ENCODE results near the gene HIPK1. TPM values are rescaled to one million over a fixed set of nuclear protein-coding genes. Genes with fewer than 3 reads are reported as not detected.

Gene HIPK1
- total RNA-seq, 1 donor, result 23.9 TPM

DNA sequence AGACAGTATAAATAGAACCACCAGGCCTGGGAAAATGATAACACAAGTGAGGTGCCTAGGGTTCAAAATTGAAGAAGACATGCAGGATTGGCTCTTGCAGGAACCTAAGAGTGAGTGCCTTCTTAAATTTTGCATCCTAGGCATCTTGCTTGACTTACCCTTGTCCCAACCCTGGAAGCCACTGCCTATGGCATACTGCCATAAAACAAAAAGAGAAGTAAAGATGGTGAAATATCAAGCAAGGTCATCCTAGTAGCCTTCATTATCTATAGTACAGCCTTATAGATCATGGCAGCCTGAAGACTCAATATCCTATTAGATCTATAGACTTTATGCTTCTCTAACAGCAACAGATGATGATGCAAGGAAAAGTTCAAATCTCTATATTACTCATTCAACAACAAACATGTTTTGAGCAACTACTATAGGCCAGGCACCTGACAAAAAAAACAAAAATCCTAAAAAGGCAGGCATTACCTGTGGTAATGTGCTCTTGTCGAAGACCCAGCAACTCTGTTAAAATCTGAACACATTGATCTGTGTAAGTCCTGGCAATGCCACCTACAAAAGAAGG is 30.8 kb upstream of the HIPK1 start:
- TF ChIP-seq, protein P1, sequence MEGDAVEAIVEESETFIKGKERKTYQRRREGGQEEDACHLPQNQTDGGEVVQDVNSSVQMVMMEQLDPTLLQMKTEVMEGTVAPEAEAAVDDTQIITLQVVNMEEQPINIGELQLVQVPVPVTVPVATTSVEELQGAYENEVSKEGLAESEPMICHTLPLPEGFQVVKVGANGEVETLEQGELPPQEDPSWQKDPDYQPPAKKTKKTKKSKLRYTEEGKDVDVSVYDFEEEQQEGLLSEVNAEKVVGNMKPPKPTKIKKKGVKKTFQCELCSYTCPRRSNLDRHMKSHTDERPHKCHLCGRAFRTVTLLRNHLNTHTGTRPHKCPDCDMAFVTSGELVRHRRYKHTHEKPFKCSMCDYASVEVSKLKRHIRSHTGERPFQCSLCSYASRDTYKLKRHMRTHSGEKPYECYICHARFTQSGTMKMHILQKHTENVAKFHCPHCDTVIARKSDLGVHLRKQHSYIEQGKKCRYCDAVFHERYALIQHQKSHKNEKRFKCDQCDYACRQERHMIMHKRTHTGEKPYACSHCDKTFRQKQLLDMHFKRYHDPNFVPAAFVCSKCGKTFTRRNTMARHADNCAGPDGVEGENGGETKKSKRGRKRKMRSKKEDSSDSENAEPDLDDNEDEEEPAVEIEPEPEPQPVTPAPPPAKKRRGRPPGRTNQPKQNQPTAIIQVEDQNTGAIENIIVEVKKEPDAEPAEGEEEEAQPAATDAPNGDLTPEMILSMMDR (IDR thresholded peaks at IDR 0.05; ENCODE audit: extremely low read depth, low read depth, low read length), result no peak
- H3K27me3 ChIP-seq (ENCODE audit: insufficient read depth, low read length), result no peaks in the 10 kb centered on the region
- no peak for DNase-seq (ENCODE audit: insufficient read length, low spot score, missing footprints)
- H3K4me3 ChIP-seq (ENCODE audit: insufficient read depth, low read length), result no peak overlapping the region
- peaks cover 58% of the 10 kb centered on the region for H3K36me3 ChIP-seq (ENCODE audit: insufficient read depth, low read length)
- no peaks in the 10 kb centered on the region for H3K9me3 ChIP-seq (ENCODE audit: low read depth, low read length)
- H3K4me1 ChIP-seq (ENCODE audit: insufficient read depth, low read length), result peaks cover 5% of the 10 kb centered on the region
- peaks cover 16% of the 10 kb centered on the region for H3K79me2 ChIP-seq (ENCODE audit: insufficient read depth, low read length)
- H3K27ac ChIP-seq (ENCODE audit: low read depth, low read length), result no peak overlapping the region
- no peaks in the 10 kb centered on the region for H4K20me1 ChIP-seq (ENCODE audit: insufficient read depth, low read length)
- no peak overlapping the region for H2AFZ ChIP-seq (ENCODE audit: low read length)
- H3K4me2 ChIP-seq (ENCODE audit: insufficient read depth, low read length), result no peak overlapping the region

DNA sequence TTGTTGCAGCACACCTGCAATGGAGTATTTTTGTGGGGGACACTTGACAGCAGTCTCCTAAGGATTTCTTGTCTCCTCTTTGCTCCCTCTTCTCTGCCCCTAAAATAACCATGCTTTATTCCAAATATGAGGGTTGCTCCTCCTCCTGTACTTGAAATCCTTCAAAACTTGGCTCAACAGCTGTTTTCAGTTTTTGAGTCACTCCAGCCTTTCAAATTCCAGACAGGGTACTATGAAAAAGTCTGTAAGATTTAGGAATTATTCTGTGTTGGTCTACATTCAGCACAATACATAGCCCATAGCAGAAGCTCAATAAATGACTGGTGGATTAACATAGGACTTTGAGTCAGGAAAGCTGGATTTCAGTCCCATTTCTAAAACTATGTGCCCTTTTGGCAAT is 30.0 kb upstream of the HIPK1 start:
- Histone ChIP-seq H3K4me3 (ENCODE audit: insufficient read depth, low read length) (no peak overlapping the region), H3K9me3 (ENCODE audit: low read depth, low read length) (no peaks in the 10 kb centered on the region), H3K4me1 (ENCODE audit: insufficient read depth, low read length) (peaks cover 13% of the 10 kb centered on the region), H3K27me3 (ENCODE audit: insufficient read depth, low read length) (no peaks in the 10 kb centered on the region), H2AFZ (ENCODE audit: low read length) (no peak overlapping the region), H4K20me1 (ENCODE audit: insufficient read depth, low read length) (no peaks in the 10 kb centered on the region), H3K36me3 (ENCODE audit: insufficient read depth, low read length) (peaks cover 58% of the 10 kb centered on the region), H3K27ac (ENCODE audit: low read depth, low read length) (no peak overlapping the region), H3K79me2 (ENCODE audit: insufficient read depth, low read length) (peaks cover 23% of the 10 kb centered on the region), H3K4me2 (ENCODE audit: insufficient read depth, low read length) (no peak overlapping the region)
- TF ChIP-seq, protein P1 (IDR thresholded peaks at IDR 0.05; ENCODE audit: extremely low read depth, low read depth, low read length), result no peak
- no peak for DNase-seq (ENCODE audit: insufficient read length, low spot score, missing footprints)

DNA sequence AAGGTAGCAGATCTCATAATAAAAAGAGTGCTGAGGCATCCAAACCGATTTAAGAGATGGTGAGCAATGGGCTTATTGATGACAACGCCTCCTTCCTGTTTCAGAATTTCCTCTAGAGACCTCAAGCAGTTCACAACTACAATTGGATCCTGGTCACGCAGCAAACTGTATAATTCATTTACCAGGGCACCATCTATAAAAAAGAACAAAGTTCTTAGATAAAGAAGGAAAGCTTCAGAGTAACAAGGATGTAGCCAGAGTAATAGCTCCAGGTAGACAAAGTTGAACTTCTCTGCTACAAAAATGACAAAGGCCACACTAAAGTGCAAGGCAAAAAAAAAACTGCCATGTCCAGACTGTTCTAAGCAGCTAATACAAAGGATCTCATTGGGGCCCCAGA is 27.9 kb upstream of the HIPK1 start:
- TF ChIP-seq, protein P1 (IDR thresholded peaks at IDR 0.05; ENCODE audit: extremely low read depth, low read depth, low read length), result no peak
- Histone ChIP-seq H4K20me1 (ENCODE audit: insufficient read depth, low read length) (no peaks in the 10 kb centered on the region), H3K27me3 (ENCODE audit: insufficient read depth, low read length) (no peaks in the 10 kb centered on the region), H3K9me3 (ENCODE audit: low read depth, low read length) (no peaks in the 10 kb centered on the region), H3K4me2 (ENCODE audit: insufficient read depth, low read length) (no peak overlapping the region), H3K27ac (ENCODE audit: low read depth, low read length) (no peak overlapping the region), H3K4me3 (ENCODE audit: insufficient read depth, low read length) (no peak overlapping the region), H3K79me2 (ENCODE audit: insufficient read depth, low read length) (peaks cover 33% of the 10 kb centered on the region), H3K36me3 (ENCODE audit: insufficient read depth, low read length) (peaks cover 39% of the 10 kb centered on the region), H2AFZ (ENCODE audit: low read length) (no peak overlapping the region), H3K4me1 (ENCODE audit: insufficient read depth, low read length) (peaks cover 18% of the 10 kb centered on the region)
- DNase-seq (ENCODE audit: insufficient read length, low spot score, missing footprints), result no peak

- Histone ChIP-seq H3K27ac (ENCODE audit: low read depth, low read length) (peak overlapping the region; percentile 93), H4K20me1 (ENCODE audit: insufficient read depth, low read length) (no peaks in the 10 kb centered on the region), H3K36me3 (ENCODE audit: insufficient read depth, low read length) (peaks cover 29% of the 10 kb centered on the region), H3K9me3 (ENCODE audit: low read depth, low read length) (no peaks in the 10 kb centered on the region), H3K27me3 (ENCODE audit: insufficient read depth, low read length) (no peaks in the 10 kb centered on the region), H3K4me3 (ENCODE audit: insufficient read depth, low read length) (peak overlapping the region; percentile 90), H2AFZ (ENCODE audit: low read length) (peak overlapping the region; percentile 94), H3K4me2 (ENCODE audit: insufficient read depth, low read length) (peak overlapping the region; percentile 97), H3K4me1 (ENCODE audit: insufficient read depth, low read length) (peaks cover 16% of the 10 kb centered on the region), H3K79me2 (ENCODE audit: insufficient read depth, low read length) (peaks cover 38% of the 10 kb centered on the region)
- TF ChIP-seq, protein P1 (IDR thresholded peaks at IDR 0.05; ENCODE audit: extremely low read depth, low read depth, low read length), result no peak
- DNase-seq (ENCODE audit: insufficient read length, low spot score, missing footprints), result no peak
These were observed 25.4 kb upstream of the HIPK1 start for GRCh38 chr1:113903501-113904292.
